Spleen (tissue), 7 donors: ENCODE data around the gene SKP1.

ENCODE experiments used
- CTCF ChIP-seq, 11 experiments: fragments of 200-600 bp in 7 of 11; fragments of 450-650 bp in 4 of 11; sonication (generic) in 4 of 11; IDR thresholded peaks in 8 of 11; conservative IDR thresholded peaks in 3 of 11; 1 replicate in 7 of 11; 2 replicates in 4 of 11; pipeline versions ENCODE4 v1.4.0 to v1.8.0; 2016 to 2021; ENCODE audit warnings: antibody characterized with exemption in 11 of 11, inconsistent platforms in 4 of 11, mild to moderate bottlenecking in 1 of 11
- POLR2A ChIP-seq, 3 donors: fragments of 450-650 bp; IDR thresholded peaks; one replicate each; pipeline ENCODE4 v1.5.1; 2017; ENCODE audit warnings: antibody characterized with exemption in 3 of 3, mild to moderate bottlenecking in 1 of 3
- donor health status: DM: no; HTN: no; CAD: no; lungs with moderate emphysema.
- donor health status: DM: no; HTN: no; CAD: no.
- donor health status: DM: no; HTN: no; CAD: no.

- no peak for TF ChIP-seq CTCF (IDR thresholded peaks at IDR 0.05 in 8 of 11, conservative IDR thresholded peaks at IDR 0.05 in 3 of 11)
- TF ChIP-seq POLR2A (IDR thresholded peaks at IDR 0.05): no peak
Measured at GRCh38 chr5:134131578-134132350, 45.0 kb downstream of the SKP1 start.
